ENCODE results near the gene ARL6IP4.

ARL6IP4 gene

GRCh38 chr12:122965321-122965751, 15.1 kb upstream of the ARL6IP4 start:
- TF ChIP-seq CTCF (IDR thresholded peaks at IDR 0.05; ENCODE audit: low read depth, low read length): no peak
- peak overlapping the region; percentile 88 to 92 for H3K4me3 ChIP-seq (replicated peaks in 1 of 2; ENCODE audit: low read depth in 2 of 2, low read length in 2 of 2)
- DNase-seq (ENCODE audit: low read depth in 2 of 2): peak in 1 of 2 donors; percentile 20

- no peak for TF ChIP-seq CTCF (IDR thresholded peaks at IDR 0.05; ENCODE audit: low read depth, low read length)
- H3K4me3 ChIP-seq (replicated peaks in 1 of 2; ENCODE audit: low read depth in 2 of 2, low read length in 2 of 2): peak within 1 kb of the TSS; percentile 88 to 92
- DNase-seq (ENCODE audit: low read depth in 2 of 2): peak; percentile 90 to 94
Measured at GRCh38 chr12:122965851-122966742, 14.4 kb upstream of the ARL6IP4 start, which contains the start of gene ABCB9. ABCB9 (minus strand) TSS chr12:122966463; CDS start chr12:122960235, 6,228 bp downstream.

- no peak for DNase-seq (ENCODE audit: low read depth in 2 of 2)
- H3K4me3 ChIP-seq (replicated peaks in 1 of 2; ENCODE audit: low read depth in 2 of 2, low read length in 2 of 2): no peak overlapping the region
- TF ChIP-seq CTCF (IDR thresholded peaks at IDR 0.05; ENCODE audit: low read depth, low read length): no peak
Measured at GRCh38 chr12:122966743-122967550, 13.5 kb upstream of the ARL6IP4 start.

GRCh38 chr12:122968104-122968503, 12.4 kb upstream of the ARL6IP4 start:
- no peak for TF ChIP-seq CTCF (IDR thresholded peaks at IDR 0.05; ENCODE audit: low read depth, low read length)
- DNase-seq (ENCODE audit: low read depth in 2 of 2): no peak

GRCh38 chr12:122969676-122970075, 10.8 kb upstream of the ARL6IP4 start:
- H3K4me3 ChIP-seq (replicated peaks in 1 of 2; ENCODE audit: low read depth in 2 of 2, low read length in 2 of 2): no peak overlapping the region
- no peak for DNase-seq (ENCODE audit: low read depth in 2 of 2)
- TF ChIP-seq CTCF (IDR thresholded peaks at IDR 0.05; ENCODE audit: low read depth, low read length): no peak

More at GRCh38 chr12:122968104-122968503, 12.4 kb upstream of the ARL6IP4 start:
- H3K4me3 ChIP-seq (replicated peaks in 1 of 2; ENCODE audit: low read depth in 2 of 2, low read length in 2 of 2): no peak overlapping the region

GRCh38 chr12:122974274-122974891, 6.1 kb upstream of the ARL6IP4 start:
- TF ChIP-seq CTCF (IDR thresholded peaks at IDR 0.05; ENCODE audit: low read depth, low read length): no peak
- H3K4me3 ChIP-seq (replicated peaks in 1 of 2; ENCODE audit: low read depth in 2 of 2, low read length in 2 of 2): peak overlapping the region; percentile 89 to 97
- DNase-seq (ENCODE audit: low read depth in 2 of 2): peak; percentile 99
